ENCODE results near the gene MRC2.

Gene MRC2

GRCh38 chr17:62741290-62741689, 113.8 kb downstream of the MRC2 start:
- TF ChIP-seq FOXM1 (IDR thresholded peaks at IDR 0.05; ENCODE audit: borderline replicate concordance, low read depth) = no peak
- TF ChIP-seq, protein P1, sequence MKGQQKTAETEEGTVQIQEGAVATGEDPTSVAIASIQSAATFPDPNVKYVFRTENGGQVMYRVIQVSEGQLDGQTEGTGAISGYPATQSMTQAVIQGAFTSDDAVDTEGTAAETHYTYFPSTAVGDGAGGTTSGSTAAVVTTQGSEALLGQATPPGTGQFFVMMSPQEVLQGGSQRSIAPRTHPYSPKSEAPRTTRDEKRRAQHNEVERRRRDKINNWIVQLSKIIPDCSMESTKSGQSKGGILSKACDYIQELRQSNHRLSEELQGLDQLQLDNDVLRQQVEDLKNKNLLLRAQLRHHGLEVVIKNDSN (IDR thresholded peaks at IDR 0.05) = no peak
- no peak for TF ChIP-seq REST (IDR thresholded peaks at IDR 0.05; ENCODE audit: low read depth)
- no peak for TF ChIP-seq CREB1 (IDR thresholded peaks at IDR 0.05; ENCODE audit: low read depth)
- no peak for TF ChIP-seq NFIC (IDR thresholded peaks at IDR 0.05)
- TF ChIP-seq YY1 (IDR thresholded peaks at IDR 0.05; ENCODE audit: low read depth) = no peak
- TF ChIP-seq EP300 (IDR thresholded peaks at IDR 0.05; ENCODE audit: borderline replicate concordance) = no peak
- TF ChIP-seq RAD21 (IDR thresholded peaks at IDR 0.05; ENCODE audit: low read depth) = no peak
- no peak for TF ChIP-seq CEBPB (IDR thresholded peaks at IDR 0.05)
- no peak for TF ChIP-seq TCF12 (IDR thresholded peaks at IDR 0.05; ENCODE audit: low read depth)
- TF ChIP-seq EGR1 (IDR thresholded peaks at IDR 0.05) = no peak
- no peak for TF ChIP-seq TEAD4 (IDR thresholded peaks at IDR 0.05)
- TF ChIP-seq ZBTB7A (IDR thresholded peaks at IDR 0.05; ENCODE audit: low read depth) = no peak
- no peak for TF ChIP-seq MAX (IDR thresholded peaks at IDR 0.05)
